SK-N-SH (cell line): ENCODE measurements around the gene PCDHB16.
"Not testable (repeated sequence)": the region's sequence is repeated elsewhere in the genome, so short reads cannot be mapped to it uniquely, and the experiment has no call there.

ENCODE experiments used
- CTCF ChIP-seq: fragments of 200-600 bp; sonication (generic); IDR thresholded peaks from 2 replicates; pipeline ENCODE4 v1.6.1; 2017; ENCODE audit warnings: antibody characterized with exemption, mild to moderate bottlenecking, moderate library complexity
- RAD21 ChIP-seq: IDR thresholded peaks from 2 replicates; pipeline ENCODE4 v1.6.1; 2012; ENCODE audit warnings: mild to moderate bottlenecking, low read length
- REST ChIP-seq: IDR thresholded peaks from 2 replicates; pipeline ENCODE4 v1.6.1; 2012; ENCODE audit warnings: mild to moderate bottlenecking, low read depth, low read length, moderate library complexity

- TF ChIP-seq REST, CTCF, RAD21: not testable (repeated sequence)
Observed at GRCh38 chr5:141215504-141215903, 33.3 kb downstream of the PCDHB16 start.
